Naive B cell (primary cell): ENCODE results near the gene MAOB. TPM values are rescaled to one million over a fixed set of nuclear protein-coding genes. Genes with fewer than 3 reads are reported as not detected.
"Not testable (repeated sequence)": the region's sequence is repeated elsewhere in the genome, so short reads cannot be mapped to it uniquely, and the experiment has no call there.

Experiments
- ATAC-seq, 2 donors: fragments of 150-1000 bp; cut with Tn5 transposase; 2 replicates each; pipeline ENCODE4 v1.10.0; 2021; ENCODE audit warnings: low read depth in 2 of 2, mild to moderate bottlenecking in 2 of 2, moderate library complexity in 2 of 2
- DNase-seq: peaks from one replicate; pipeline ENCODE4 v3.0.0; 2022
- H3K27ac Mint-ChIP-seq, 6 donors: one replicate each; pipeline ENCODE4 v1.8.0; 2020 to 2022; ENCODE audit warnings: mild to moderate bottlenecking in 6 of 6, mixed read lengths in 6 of 6, moderate library complexity in 5 of 6, inconsistent platforms in 2 of 6
- H3K27me3 Mint-ChIP-seq, 3 donors: one replicate each; pipeline ENCODE4 v1.8.0; 2021 to 2022; ENCODE audit warnings: mixed read lengths in 3 of 3, mild to moderate bottlenecking in 1 of 3
- H3K36me3 Mint-ChIP-seq, 2 donors: one replicate each; pipeline ENCODE4 v1.8.0; 2020 to 2022; ENCODE audit warnings: mixed read lengths in 2 of 2, inconsistent platforms in 1 of 2, mild to moderate bottlenecking in 1 of 2
- H3K4me1 Mint-ChIP-seq, 3 donors: one replicate each; pipeline ENCODE4 v1.8.0; 2020 to 2022; ENCODE audit warnings: mixed read lengths in 3 of 3, inconsistent platforms in 1 of 3, mild to moderate bottlenecking in 1 of 3, moderate library complexity in 1 of 3
- H3K4me3 Mint-ChIP-seq, 8 donors: one replicate each; pipeline ENCODE4 v1.8.0; 2020 to 2022; ENCODE audit warnings: mild to moderate bottlenecking in 8 of 8, mixed read lengths in 8 of 8, moderate library complexity in 8 of 8, inconsistent platforms in 2 of 8
- H3K9me3 Mint-ChIP-seq, 7 donors: one replicate each; pipeline ENCODE4 v1.8.0; 2020 to 2022; ENCODE audit warnings: mixed read lengths in 7 of 7, mild to moderate bottlenecking in 5 of 7, inconsistent platforms in 2 of 7, moderate library complexity in 1 of 7
- polyA plus RNA-seq, 6 donors: library from polyadenylated mRNA; unstranded; fragments of 300-500 nt; fragmentation: Illumina TruSeq; gene quantifications; one replicate each; pipeline ENCODE4 v1.2.3, GENCODE V29; 2021; ENCODE audit warnings: low read depth in 6 of 6

Gene MAOB
- polyA plus RNA-seq, 6 donors from 2014 or later: not detected

- H3K36me3 Mint-ChIP-seq: no peaks in the 10 kb centered on the region
- no peak for DNase-seq
Observed at GRCh38 chrX:43735534-43735933, 146.7 kb downstream of the MAOB start.

GRCh38 chrX:43734444-43734843, 147.8 kb downstream of the MAOB start:
- peaks cover 0 to 3% (median 0%) of the 10 kb centered on the region in 7 donors for H3K9me3 Mint-ChIP-seq
- H3K36me3 Mint-ChIP-seq: no peaks in the 10 kb centered on the region
- H3K4me3 Mint-ChIP-seq: no peak overlapping the region
- no peaks in the 10 kb centered on the region for H3K4me1 Mint-ChIP-seq
- ATAC-seq: no peak
- H3K27me3 Mint-ChIP-seq: peaks cover 0 to 20% (median 6%) of the 10 kb centered on the region in 3 donors
- H3K27ac Mint-ChIP-seq: no peak overlapping the region
- DNase-seq: no peak

More at GRCh38 chrX:43735534-43735933, 146.7 kb downstream of the MAOB start:
- Mint-ChIP-seq H3K9me3 (peaks cover 0 to 3% (median 0%) of the 10 kb centered on the region in 7 donors), H3K27me3 (peaks cover 0 to 18% (median 5%) of the 10 kb centered on the region in 3 donors), H3K27ac (no peak overlapping the region), H3K4me3 (no peak overlapping the region), H3K4me1 (no peaks in the 10 kb centered on the region)
- no peak for ATAC-seq

- no peak overlapping the region for H3K27ac Mint-ChIP-seq
- no peak overlapping the region for H3K4me3 Mint-ChIP-seq
- no peaks in the 10 kb centered on the region for H3K36me3 Mint-ChIP-seq
- H3K9me3 Mint-ChIP-seq: peaks cover 0 to 3% (median 0%) of the 10 kb centered on the region in 7 donors
- H3K4me1 Mint-ChIP-seq: no peaks in the 10 kb centered on the region
- peaks cover 0 to 25% (median 6%) of the 10 kb centered on the region in 3 donors for H3K27me3 Mint-ChIP-seq
- DNase-seq (no peak), ATAC-seq (no peak)
Observed at GRCh38 chrX:43733699-43734098, 148.6 kb downstream of the MAOB start.

- no peaks in the 10 kb centered on the region for H3K36me3 Mint-ChIP-seq
- ATAC-seq: no peak
- no peak for DNase-seq
- no peaks in the 10 kb centered on the region for H3K4me1 Mint-ChIP-seq
- H3K4me3 Mint-ChIP-seq: no peak overlapping the region
- H3K27ac Mint-ChIP-seq: no peak overlapping the region
- H3K9me3 Mint-ChIP-seq: peaks cover 0 to 5% (median 0%) of the 10 kb centered on the region in 7 donors
- peaks cover 0 to 42% (median 6%) of the 10 kb centered on the region in 3 donors for H3K27me3 Mint-ChIP-seq
Observed at GRCh38 chrX:43731086-43731485, 151.2 kb downstream of the MAOB start.

- Mint-ChIP-seq H3K4me3 (no peak overlapping the region), H3K27me3 (peaks cover 0 to 45% (median 9%) of the 10 kb centered on the region in 3 donors), H3K9me3 (peaks cover 0 to 5% (median 0%) of the 10 kb centered on the region in 7 donors), H3K27ac (no peak overlapping the region), H3K36me3 (no peaks in the 10 kb centered on the region), H3K4me1 (no peaks in the 10 kb centered on the region)
- no peak for DNase-seq
- ATAC-seq: no peak
Observed at GRCh38 chrX:43728966-43729365, 153.3 kb downstream of the MAOB start.

GRCh38 chrX:43728002-43728401, 154.2 kb downstream of the MAOB start:
- DNase-seq (no peak), ATAC-seq (no peak)
- no peak overlapping the region for H3K4me3 Mint-ChIP-seq
- H3K27me3 Mint-ChIP-seq: peaks cover 0 to 45% (median 9%) of the 10 kb centered on the region in 3 donors
- H3K9me3 Mint-ChIP-seq: peaks cover 0 to 12% (median 7%) of the 10 kb centered on the region in 7 donors
- no peaks in the 10 kb centered on the region for H3K4me1 Mint-ChIP-seq
- no peak overlapping the region for H3K27ac Mint-ChIP-seq
- no peaks in the 10 kb centered on the region for H3K36me3 Mint-ChIP-seq

GRCh38 chrX:43727254-43727653, 155.0 kb downstream of the MAOB start:
- DNase-seq, H3K36me3 Mint-ChIP-seq, H3K27ac Mint-ChIP-seq, H3K4me3 Mint-ChIP-seq, H3K4me1 Mint-ChIP-seq, ATAC-seq: not testable (repeated sequence)
- Mint-ChIP-seq H3K27me3 (peaks cover 0 to 45% (median 9%) of the 10 kb centered on the region in 3 donors), H3K9me3 (peaks cover 0 to 17% (median 7%) of the 10 kb centered on the region in 7 donors)

- peak overlapping the region in 1 of 6 donors; percentile 3 for H3K27ac Mint-ChIP-seq
- H3K9me3 Mint-ChIP-seq: peaks cover 0 to 23% (median 7%) of the 10 kb centered on the region in 7 donors
- H3K4me1 Mint-ChIP-seq, DNase-seq, H3K4me3 Mint-ChIP-seq, ATAC-seq, H3K36me3 Mint-ChIP-seq: not testable (repeated sequence)
- peaks cover 0 to 31% (median 3%) of the 10 kb centered on the region in 3 donors for H3K27me3 Mint-ChIP-seq
Observed at GRCh38 chrX:43725227-43725626, 157.0 kb downstream of the MAOB start.

- no peak for ATAC-seq
- H3K27ac Mint-ChIP-seq: no peak overlapping the region
- H3K9me3 Mint-ChIP-seq: peaks cover 0 to 18% (median 7%) of the 10 kb centered on the region in 7 donors
- H3K4me1 Mint-ChIP-seq: no peaks in the 10 kb centered on the region
- H3K4me3 Mint-ChIP-seq: no peak overlapping the region
- DNase-seq: no peak
- peaks cover 0 to 8% (median 3%) of the 10 kb centered on the region in 3 donors for H3K27me3 Mint-ChIP-seq
- H3K36me3 Mint-ChIP-seq: no peaks in the 10 kb centered on the region
Observed at GRCh38 chrX:43720961-43721360, 161.3 kb downstream of the MAOB start.

- no peak overlapping the region for H3K4me3 Mint-ChIP-seq
- peaks cover 0 to 2% (median under 1%) of the 10 kb centered on the region in 3 donors for H3K27me3 Mint-ChIP-seq
- ATAC-seq (no peak), DNase-seq (no peak)
- H3K36me3 Mint-ChIP-seq: no peaks in the 10 kb centered on the region
- H3K27ac Mint-ChIP-seq: no peak overlapping the region
- peaks cover 0 to 18% (median 7%) of the 10 kb centered on the region in 7 donors for H3K9me3 Mint-ChIP-seq
- H3K4me1 Mint-ChIP-seq: no peaks in the 10 kb centered on the region
Observed at GRCh38 chrX:43720082-43720481, 162.2 kb downstream of the MAOB start.

GRCh38 chrX:43718956-43719355, 163.3 kb downstream of the MAOB start:
- H3K4me3 Mint-ChIP-seq: no peak overlapping the region
- no peak for ATAC-seq
- H3K4me1 Mint-ChIP-seq: no peaks in the 10 kb centered on the region

GRCh38 chrX:43718546-43718945, 163.7 kb downstream of the MAOB start:
- no peak overlapping the region for H3K4me3 Mint-ChIP-seq
- no peaks in the 10 kb centered on the region for H3K4me1 Mint-ChIP-seq
- no peaks in the 10 kb centered on the region for H3K27me3 Mint-ChIP-seq
- DNase-seq (no peak), ATAC-seq (no peak)
- no peak overlapping the region for H3K27ac Mint-ChIP-seq
- H3K36me3 Mint-ChIP-seq: no peaks in the 10 kb centered on the region
- peaks cover 0 to 16% (median 5%) of the 10 kb centered on the region in 7 donors for H3K9me3 Mint-ChIP-seq

More at GRCh38 chrX:43718956-43719355, 163.3 kb downstream of the MAOB start:
- H3K9me3 Mint-ChIP-seq: peaks cover 0 to 18% (median 7%) of the 10 kb centered on the region in 7 donors
- H3K27ac Mint-ChIP-seq: no peak overlapping the region
- no peaks in the 10 kb centered on the region for H3K36me3 Mint-ChIP-seq
- H3K27me3 Mint-ChIP-seq: no peaks in the 10 kb centered on the region
- no peak for DNase-seq

GRCh38 chrX:43718081-43718480, 164.2 kb downstream of the MAOB start:
- ATAC-seq (no peak), DNase-seq (no peak)
- Mint-ChIP-seq H3K4me1 (no peaks in the 10 kb centered on the region), H3K27me3 (no peaks in the 10 kb centered on the region), H3K36me3 (no peaks in the 10 kb centered on the region), H3K27ac (no peak overlapping the region), H3K4me3 (no peak overlapping the region), H3K9me3 (peaks cover 0 to 11% (median under 1%) of the 10 kb centered on the region in 7 donors)

GRCh38 chrX:43717161-43717560, 165.1 kb downstream of the MAOB start:
- DNase-seq: no peak
- no peak overlapping the region for H3K27ac Mint-ChIP-seq
- H3K4me1 Mint-ChIP-seq: no peaks in the 10 kb centered on the region
- ATAC-seq: no peak
- H3K4me3 Mint-ChIP-seq: no peak overlapping the region
- no peaks in the 10 kb centered on the region for H3K36me3 Mint-ChIP-seq
- peaks cover 0 to 6% (median 3%) of the 10 kb centered on the region in 7 donors for H3K9me3 Mint-ChIP-seq
- no peaks in the 10 kb centered on the region for H3K27me3 Mint-ChIP-seq
